ENCODE measurements around the gene LASP1NB.

Gene LASP1NB

DNA sequence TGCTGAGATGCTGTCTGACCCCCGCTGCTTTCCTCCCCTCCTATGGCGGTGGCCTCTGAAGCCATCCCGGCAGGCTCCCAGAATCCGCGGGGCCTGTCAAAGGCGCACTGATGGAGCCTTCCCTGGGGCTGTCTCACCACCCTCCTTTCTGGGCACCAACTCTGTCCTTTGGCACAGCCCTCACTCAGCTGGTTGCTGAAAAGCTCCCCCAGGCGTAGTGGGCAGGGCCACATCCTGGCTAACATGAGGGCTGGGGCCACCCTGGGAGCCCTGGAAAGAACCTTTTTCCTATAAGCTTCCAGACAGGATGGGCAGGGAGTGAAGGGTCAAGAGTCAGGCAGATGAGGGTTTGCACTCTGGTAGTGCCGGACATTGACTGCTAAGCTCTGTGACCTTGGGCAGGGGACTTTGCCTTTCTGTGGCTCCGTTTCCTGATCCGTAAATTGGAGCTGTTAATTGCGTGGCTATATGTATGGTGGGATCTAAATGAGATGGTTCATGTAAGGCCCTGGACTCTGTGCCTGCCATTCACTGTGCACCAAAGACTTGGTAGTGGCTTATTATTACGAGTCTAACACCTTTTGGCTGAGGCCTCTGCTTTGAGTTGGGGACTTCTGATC is 27.6 kb upstream of the LASP1NB start:
- TF ChIP-seq EGR1 (IDR thresholded peaks at IDR 0.05) (no peak), FOXM1 (IDR thresholded peaks at IDR 0.05; ENCODE audit: borderline replicate concordance, low read depth) (no peak), TCF12 (IDR thresholded peaks at IDR 0.05; ENCODE audit: low read depth) (no peak), ZBTB7A (IDR thresholded peaks at IDR 0.05; ENCODE audit: low read depth) (no peak), NFIC (IDR thresholded peaks at IDR 0.05) (no peak), RAD21 (IDR thresholded peaks at IDR 0.05; ENCODE audit: low read depth) (no peak), TEAD4 (IDR thresholded peaks at IDR 0.05) (no peak), CEBPB (IDR thresholded peaks at IDR 0.05) (no peak), EP300 (IDR thresholded peaks at IDR 0.05; ENCODE audit: borderline replicate concordance) (no peak)
- TF ChIP-seq, protein P1, sequence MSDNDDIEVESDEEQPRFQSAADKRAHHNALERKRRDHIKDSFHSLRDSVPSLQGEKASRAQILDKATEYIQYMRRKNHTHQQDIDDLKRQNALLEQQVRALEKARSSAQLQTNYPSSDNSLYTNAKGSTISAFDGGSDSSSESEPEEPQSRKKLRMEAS (IDR thresholded peaks at IDR 0.05) = no peak

GRCh38 chr17:38898291-38898679 is 27.1 kb upstream of the LASP1NB start:
- TF ChIP-seq ZBTB7A (IDR thresholded peaks at IDR 0.05; ENCODE audit: low read depth) = no peak
- no peak for TF ChIP-seq FOXM1 (IDR thresholded peaks at IDR 0.05; ENCODE audit: borderline replicate concordance, low read depth)
- no peak for TF ChIP-seq TCF12 (IDR thresholded peaks at IDR 0.05; ENCODE audit: low read depth)
- TF ChIP-seq TEAD4 (IDR thresholded peaks at IDR 0.05) = no peak
- TF ChIP-seq EP300 (IDR thresholded peaks at IDR 0.05; ENCODE audit: borderline replicate concordance) = no peak
- TF ChIP-seq, protein P2, sequence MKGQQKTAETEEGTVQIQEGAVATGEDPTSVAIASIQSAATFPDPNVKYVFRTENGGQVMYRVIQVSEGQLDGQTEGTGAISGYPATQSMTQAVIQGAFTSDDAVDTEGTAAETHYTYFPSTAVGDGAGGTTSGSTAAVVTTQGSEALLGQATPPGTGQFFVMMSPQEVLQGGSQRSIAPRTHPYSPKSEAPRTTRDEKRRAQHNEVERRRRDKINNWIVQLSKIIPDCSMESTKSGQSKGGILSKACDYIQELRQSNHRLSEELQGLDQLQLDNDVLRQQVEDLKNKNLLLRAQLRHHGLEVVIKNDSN (IDR thresholded peaks at IDR 0.05) = no peak
- no peak for TF ChIP-seq TAF1 (IDR thresholded peaks at IDR 0.05; ENCODE audit: low read depth)

DNA sequence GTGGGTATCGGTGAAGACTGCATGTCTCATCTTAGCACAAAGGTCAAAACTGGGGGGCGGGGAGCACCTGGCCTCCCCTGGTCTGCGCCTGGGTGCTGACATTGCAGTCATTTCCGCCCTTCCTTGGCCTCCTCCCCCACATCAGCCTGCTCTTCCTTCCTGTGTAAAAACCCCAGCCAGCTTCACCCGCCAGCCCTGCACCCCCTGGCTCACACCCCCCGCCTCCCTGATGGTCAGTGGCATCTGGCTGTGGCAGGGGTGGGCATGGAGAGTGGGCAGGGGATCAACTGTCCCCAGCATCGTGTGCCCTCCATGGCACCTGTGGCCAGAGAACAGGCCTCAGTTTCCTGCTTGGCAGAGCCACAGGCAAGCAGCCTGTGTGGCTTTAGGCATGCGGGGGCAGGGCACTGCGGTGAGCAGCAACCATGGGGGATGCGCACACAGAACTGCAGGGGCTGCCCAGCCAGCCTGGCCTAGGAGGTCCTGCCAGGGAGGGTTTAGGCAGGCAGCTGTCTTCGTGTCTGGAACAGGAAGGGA is 26.5 kb upstream of the LASP1NB start:
- TF ChIP-seq RAD21 (IDR thresholded peaks at IDR 0.05; ENCODE audit: low read depth) (no peak), TEAD4 (IDR thresholded peaks at IDR 0.05) (no peak), CREB1 (IDR thresholded peaks at IDR 0.05; ENCODE audit: low read depth) (no peak), TAF1 (IDR thresholded peaks at IDR 0.05; ENCODE audit: low read depth) (no peak), EP300 (IDR thresholded peaks at IDR 0.05; ENCODE audit: borderline replicate concordance) (no peak)
- TF ChIP-seq, protein P3, sequence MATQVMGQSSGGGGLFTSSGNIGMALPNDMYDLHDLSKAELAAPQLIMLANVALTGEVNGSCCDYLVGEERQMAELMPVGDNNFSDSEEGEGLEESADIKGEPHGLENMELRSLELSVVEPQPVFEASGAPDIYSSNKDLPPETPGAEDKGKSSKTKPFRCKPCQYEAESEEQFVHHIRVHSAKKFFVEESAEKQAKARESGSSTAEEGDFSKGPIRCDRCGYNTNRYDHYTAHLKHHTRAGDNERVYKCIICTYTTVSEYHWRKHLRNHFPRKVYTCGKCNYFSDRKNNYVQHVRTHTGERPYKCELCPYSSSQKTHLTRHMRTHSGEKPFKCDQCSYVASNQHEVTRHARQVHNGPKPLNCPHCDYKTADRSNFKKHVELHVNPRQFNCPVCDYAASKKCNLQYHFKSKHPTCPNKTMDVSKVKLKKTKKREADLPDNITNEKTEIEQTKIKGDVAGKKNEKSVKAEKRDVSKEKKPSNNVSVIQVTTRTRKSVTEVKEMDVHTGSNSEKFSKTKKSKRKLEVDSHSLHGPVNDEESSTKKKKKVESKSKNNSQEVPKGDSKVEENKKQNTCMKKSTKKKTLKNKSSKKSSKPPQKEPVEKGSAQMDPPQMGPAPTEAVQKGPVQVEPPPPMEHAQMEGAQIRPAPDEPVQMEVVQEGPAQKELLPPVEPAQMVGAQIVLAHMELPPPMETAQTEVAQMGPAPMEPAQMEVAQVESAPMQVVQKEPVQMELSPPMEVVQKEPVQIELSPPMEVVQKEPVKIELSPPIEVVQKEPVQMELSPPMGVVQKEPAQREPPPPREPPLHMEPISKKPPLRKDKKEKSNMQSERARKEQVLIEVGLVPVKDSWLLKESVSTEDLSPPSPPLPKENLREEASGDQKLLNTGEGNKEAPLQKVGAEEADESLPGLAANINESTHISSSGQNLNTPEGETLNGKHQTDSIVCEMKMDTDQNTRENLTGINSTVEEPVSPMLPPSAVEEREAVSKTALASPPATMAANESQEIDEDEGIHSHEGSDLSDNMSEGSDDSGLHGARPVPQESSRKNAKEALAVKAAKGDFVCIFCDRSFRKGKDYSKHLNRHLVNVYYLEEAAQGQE (IDR thresholded peaks at IDR 0.05; ENCODE audit: low read depth) = no peak

GRCh38 chr17:38899421-38899820 is 26.0 kb upstream of the LASP1NB start:
- no peak for TF ChIP-seq CREB1 (IDR thresholded peaks at IDR 0.05; ENCODE audit: low read depth)
- TF ChIP-seq TEAD4 (IDR thresholded peaks at IDR 0.05) = no peak
- TF ChIP-seq FOXM1 (IDR thresholded peaks at IDR 0.05; ENCODE audit: borderline replicate concordance, low read depth) = no peak
- TF ChIP-seq, protein P3 (IDR thresholded peaks at IDR 0.05; ENCODE audit: low read depth) = no peak
- no peak for TF ChIP-seq EGR1 (IDR thresholded peaks at IDR 0.05)
- TF ChIP-seq, protein P1 (IDR thresholded peaks at IDR 0.05) = no peak

DNA sequence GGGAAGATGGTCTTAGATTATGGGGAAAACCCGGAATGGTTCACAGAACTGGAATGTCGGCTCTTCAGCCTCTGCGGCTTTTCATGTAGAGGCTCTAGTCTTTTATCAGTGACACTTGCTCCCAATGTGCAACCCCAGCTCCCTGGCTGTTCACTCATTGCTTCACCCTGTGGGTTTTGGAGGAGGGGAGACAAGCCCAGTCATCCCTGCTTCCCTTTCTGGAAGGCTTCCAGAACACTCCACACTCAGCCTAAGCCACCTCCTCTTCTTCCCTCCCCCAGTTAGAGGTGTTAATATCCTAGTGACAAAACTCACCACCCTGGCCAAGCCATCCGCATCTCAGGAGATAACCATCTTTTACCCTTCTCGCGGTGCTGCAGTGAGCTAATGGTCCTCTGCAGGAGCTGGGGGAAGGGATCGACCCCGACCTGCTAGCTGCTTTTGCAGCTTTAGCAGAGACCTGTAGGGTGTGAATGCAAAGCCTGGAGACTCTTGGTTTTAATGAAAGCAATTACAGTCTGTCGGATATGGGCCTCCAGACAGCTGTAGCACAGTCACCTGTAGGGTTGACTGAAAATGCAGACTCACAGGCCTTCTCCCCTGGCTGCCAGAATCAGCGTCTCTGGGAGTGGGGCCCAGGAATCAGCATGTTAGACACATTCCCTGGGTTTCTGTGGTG is 24.3 kb upstream of the LASP1NB start:
- TF ChIP-seq FOXM1 (IDR thresholded peaks at IDR 0.05; ENCODE audit: borderline replicate concordance, low read depth) (no peak), CREB1 (IDR thresholded peaks at IDR 0.05; ENCODE audit: low read depth) (no peak), ZBTB7A (IDR thresholded peaks at IDR 0.05; ENCODE audit: low read depth) (no peak), YY1 (IDR thresholded peaks at IDR 0.05; ENCODE audit: low read depth) (no peak), TEAD4 (IDR thresholded peaks at IDR 0.05) (no peak), NFIC (IDR thresholded peaks at IDR 0.05) (no peak), TAF1 (IDR thresholded peaks at IDR 0.05; ENCODE audit: low read depth) (no peak), CEBPB (IDR thresholded peaks at IDR 0.05) (no peak), EGR1 (IDR thresholded peaks at IDR 0.05) (no peak), RAD21 (IDR thresholded peaks at IDR 0.05; ENCODE audit: low read depth) (no peak), TCF12 (IDR thresholded peaks at IDR 0.05; ENCODE audit: low read depth) (no peak), EP300 (IDR thresholded peaks at IDR 0.05; ENCODE audit: borderline replicate concordance) (no peak)
- TF ChIP-seq, protein P3 (IDR thresholded peaks at IDR 0.05; ENCODE audit: low read depth) = no peak
- TF ChIP-seq, protein P1 (IDR thresholded peaks at IDR 0.05) = no peak
- TF ChIP-seq, protein P2 (IDR thresholded peaks at IDR 0.05) = no peak
